Measurements from ENCODE around the gene HSPA12A. TPM values are rescaled to one million over a fixed set of nuclear protein-coding genes. Genes with fewer than 3 reads are reported as not detected.

HSPA12A gene
- total and polyA plus RNA-seq, 9 of the 15 experiments (the other 6 are each of a cell fraction or from before 2014, with no cell fraction given), result 0.01 to 0.18 (median 0.04) TPM; not detected in 4

- TF ChIP-seq BCL6 (CRISPR knock-in tag; IDR thresholded peaks at IDR 0.05) (no peak), NCOA1 (IDR thresholded peaks at IDR 0.05; ENCODE audit: low read depth) (no peak), KLF13 (tag; IDR thresholded peaks at IDR 0.05; ENCODE audit: borderline replicate concordance, low read depth) (no peak), MYNN (IDR thresholded peaks at IDR 0.05) (no peak), MYNN (CRISPR knock-in tag; IDR thresholded peaks at IDR 0.05) (no peak)
Measured at GRCh38 chr10:116669832-116670644, 72.3 kb downstream of the HSPA12A start (continued).

- H3K27ac ChIP-seq (ENCODE audit: extremely low read depth, low read depth, low read length), result no peak overlapping the region
- no peak overlapping the region for H3K9ac ChIP-seq (ENCODE audit: insufficient read depth in 1 of 2, low read depth in 2 of 2, low read length in 2 of 2)
- 4% methylated on average over 3 of the region's 5 CpGs for whole genome bisulfite sequencing (ENCODE audit: insufficient coverage, low coverage, missing lambda C conversion rate)
- ATAC-seq (no peak), FAIRE-seq (no peak), DNase-seq (ENCODE audit: extremely low read depth in 1 of 4, low spot score in 3 of 4) (no peak)
- H3K4me2 ChIP-seq (ENCODE audit: insufficient read depth, low read length), result no peak overlapping the region
- H3K9me1 ChIP-seq (ENCODE audit: control insufficient read depth, insufficient read depth, low read length), result no peaks in the 10 kb centered on the region
- H3K9me3 ChIP-seq (replicated peaks; ENCODE audit: control insufficient read depth, insufficient read depth, low read depth, low read length), result no peaks in the 10 kb centered on the region
- H3K36me3 ChIP-seq (ENCODE audit: control insufficient read depth, insufficient read depth, low read length), result no peaks in the 10 kb centered on the region
- H3K4me1 ChIP-seq (replicated peaks in 1 of 2; ENCODE audit: control insufficient read depth in 2 of 2, insufficient read depth in 2 of 2, low read length in 2 of 2), result peaks cover 0 to 6% of the 10 kb centered on the region in 2 experiments; a peak in 2 of 5 replicates
- ChIA-PET POLR2A (no interaction called here), CTCF (ENCODE audit: low intra/inter-chr PET ratio) (no interaction called here)
- in situ Hi-C loops (cut with MboI) (no loop called here), intact Hi-C loops (cut with micrococcal nuclease) (no loop called here)
- no peak overlapping the region for H3K4me3 ChIP-seq
- H2AFZ ChIP-seq (ENCODE audit: low read depth, low read length), result no peak overlapping the region
- H3K27me3 ChIP-seq (ENCODE audit: control insufficient read depth in 2 of 2, insufficient read depth in 2 of 2, low read length in 2 of 2), result peaks cover 0 to 26% of the 10 kb centered on the region in 2 experiments; a peak in 3 of 5 replicates
- BruUV-seq (replicated peaks), result no TSS peak
- no peaks in the 10 kb centered on the region for H3K79me2 ChIP-seq (ENCODE audit: control insufficient read depth, insufficient read depth, low read length)
- no peaks in the 10 kb centered on the region for H4K20me1 ChIP-seq (replicated peaks; ENCODE audit: control insufficient read depth, insufficient read depth, low read length)
- no peak for TF ChIP-seq CTBP1 (IDR thresholded peaks at IDR 0.05; ENCODE audit: borderline replicate concordance)
- TF ChIP-seq SIN3B (IDR thresholded peaks at IDR 0.05; ENCODE audit: low read depth), result no peak
- TF ChIP-seq ZNF398 (CRISPR knock-in tag; IDR thresholded peaks at IDR 0.05), result no peak
- TF ChIP-seq, protein P1, sequence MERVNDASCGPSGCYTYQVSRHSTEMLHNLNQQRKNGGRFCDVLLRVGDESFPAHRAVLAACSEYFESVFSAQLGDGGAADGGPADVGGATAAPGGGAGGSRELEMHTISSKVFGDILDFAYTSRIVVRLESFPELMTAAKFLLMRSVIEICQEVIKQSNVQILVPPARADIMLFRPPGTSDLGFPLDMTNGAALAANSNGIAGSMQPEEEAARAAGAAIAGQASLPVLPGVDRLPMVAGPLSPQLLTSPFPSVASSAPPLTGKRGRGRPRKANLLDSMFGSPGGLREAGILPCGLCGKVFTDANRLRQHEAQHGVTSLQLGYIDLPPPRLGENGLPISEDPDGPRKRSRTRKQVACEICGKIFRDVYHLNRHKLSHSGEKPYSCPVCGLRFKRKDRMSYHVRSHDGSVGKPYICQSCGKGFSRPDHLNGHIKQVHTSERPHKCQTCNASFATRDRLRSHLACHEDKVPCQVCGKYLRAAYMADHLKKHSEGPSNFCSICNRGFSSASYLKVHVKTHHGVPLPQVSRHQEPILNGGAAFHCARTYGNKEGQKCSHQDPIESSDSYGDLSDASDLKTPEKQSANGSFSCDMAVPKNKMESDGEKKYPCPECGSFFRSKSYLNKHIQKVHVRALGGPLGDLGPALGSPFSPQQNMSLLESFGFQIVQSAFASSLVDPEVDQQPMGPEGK (CRISPR knock-in tag; IDR thresholded peaks at IDR 0.05; ENCODE audit: borderline replicate concordance), result no peak
- no peak for TF ChIP-seq GTF2E2 (tag; IDR thresholded peaks at IDR 0.05)
- no peak for TF ChIP-seq TCF3 (CRISPR knock-in tag; IDR thresholded peaks at IDR 0.05)
- no peak for TF ChIP-seq ZNF79 (CRISPR knock-in tag; IDR thresholded peaks at IDR 0.05; ENCODE audit: low read depth)
- TF ChIP-seq CREM (IDR thresholded peaks at IDR 0.05; ENCODE audit: low read depth), result no peak
- no peak for TF ChIP-seq THRA (IDR thresholded peaks at IDR 0.05)
- TF ChIP-seq BRF1 (IDR thresholded peaks at IDR 0.05; ENCODE audit: borderline replicate concordance, extremely low read depth, insufficient read length), result no peak
- no peak for TF ChIP-seq POLR2AphosphoS5 (IDR thresholded peaks at IDR 0.05; ENCODE audit: control insufficient read depth, insufficient read depth, low read depth, low read length)
- no peak for TF ChIP-seq ZNF644 (tag; IDR thresholded peaks at IDR 0.05; ENCODE audit: low read depth)
Measured at GRCh38 chr10:116669080-116669479, 73.3 kb downstream of the HSPA12A start.

Data from K562 (cell line).